ENCODE results near the gene ACAP1. TPM values are rescaled to one million over a fixed set of nuclear protein-coding genes. Genes with fewer than 3 reads are reported as not detected.
"Not testable (repeated sequence)": the region's sequence is repeated elsewhere in the genome, so short reads cannot be mapped to it uniquely, and the experiment has no call there.

The ACAP1 gene
- total RNA-seq, 1 experiment from 2014 or later: 58.6 TPM

DNA sequence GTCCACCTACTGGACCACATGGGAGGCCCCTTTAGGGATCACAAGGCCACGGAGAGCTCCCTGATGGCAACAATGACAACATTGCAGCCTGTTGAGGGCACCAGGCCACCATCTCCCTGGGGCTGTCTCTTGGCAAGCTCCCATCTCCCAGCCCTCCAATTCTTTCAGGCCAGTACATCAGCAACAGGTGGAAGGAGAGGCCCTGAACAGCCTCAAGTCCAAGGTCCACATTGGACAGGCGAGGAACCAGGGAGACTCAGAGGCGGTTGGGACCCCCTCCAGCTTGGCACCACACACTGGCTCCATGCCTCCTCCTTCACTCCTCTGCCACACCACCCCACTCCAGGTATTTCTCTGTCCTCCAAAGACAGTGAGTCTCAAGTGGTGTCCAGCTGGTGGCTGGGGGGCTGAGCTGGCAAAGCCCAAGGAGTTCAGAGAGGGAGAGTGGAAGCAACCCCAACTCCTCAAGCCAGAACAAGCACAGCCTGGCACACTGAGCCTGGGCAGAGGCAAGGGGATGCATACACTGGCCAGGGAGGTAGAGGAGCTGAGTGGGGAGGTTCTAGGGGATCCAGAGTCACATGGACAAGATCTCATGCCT lies 1.3 kb upstream of the ACAP1 start (continued):
- TF ChIP-seq, protein P1, sequence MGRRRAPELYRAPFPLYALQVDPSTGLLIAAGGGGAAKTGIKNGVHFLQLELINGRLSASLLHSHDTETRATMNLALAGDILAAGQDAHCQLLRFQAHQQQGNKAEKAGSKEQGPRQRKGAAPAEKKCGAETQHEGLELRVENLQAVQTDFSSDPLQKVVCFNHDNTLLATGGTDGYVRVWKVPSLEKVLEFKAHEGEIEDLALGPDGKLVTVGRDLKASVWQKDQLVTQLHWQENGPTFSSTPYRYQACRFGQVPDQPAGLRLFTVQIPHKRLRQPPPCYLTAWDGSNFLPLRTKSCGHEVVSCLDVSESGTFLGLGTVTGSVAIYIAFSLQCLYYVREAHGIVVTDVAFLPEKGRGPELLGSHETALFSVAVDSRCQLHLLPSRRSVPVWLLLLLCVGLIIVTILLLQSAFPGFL (CRISPR knock-in tag; IDR thresholded peaks at IDR 0.05; ENCODE audit: borderline replicate concordance): no peak
- TF ChIP-seq, protein P2, sequence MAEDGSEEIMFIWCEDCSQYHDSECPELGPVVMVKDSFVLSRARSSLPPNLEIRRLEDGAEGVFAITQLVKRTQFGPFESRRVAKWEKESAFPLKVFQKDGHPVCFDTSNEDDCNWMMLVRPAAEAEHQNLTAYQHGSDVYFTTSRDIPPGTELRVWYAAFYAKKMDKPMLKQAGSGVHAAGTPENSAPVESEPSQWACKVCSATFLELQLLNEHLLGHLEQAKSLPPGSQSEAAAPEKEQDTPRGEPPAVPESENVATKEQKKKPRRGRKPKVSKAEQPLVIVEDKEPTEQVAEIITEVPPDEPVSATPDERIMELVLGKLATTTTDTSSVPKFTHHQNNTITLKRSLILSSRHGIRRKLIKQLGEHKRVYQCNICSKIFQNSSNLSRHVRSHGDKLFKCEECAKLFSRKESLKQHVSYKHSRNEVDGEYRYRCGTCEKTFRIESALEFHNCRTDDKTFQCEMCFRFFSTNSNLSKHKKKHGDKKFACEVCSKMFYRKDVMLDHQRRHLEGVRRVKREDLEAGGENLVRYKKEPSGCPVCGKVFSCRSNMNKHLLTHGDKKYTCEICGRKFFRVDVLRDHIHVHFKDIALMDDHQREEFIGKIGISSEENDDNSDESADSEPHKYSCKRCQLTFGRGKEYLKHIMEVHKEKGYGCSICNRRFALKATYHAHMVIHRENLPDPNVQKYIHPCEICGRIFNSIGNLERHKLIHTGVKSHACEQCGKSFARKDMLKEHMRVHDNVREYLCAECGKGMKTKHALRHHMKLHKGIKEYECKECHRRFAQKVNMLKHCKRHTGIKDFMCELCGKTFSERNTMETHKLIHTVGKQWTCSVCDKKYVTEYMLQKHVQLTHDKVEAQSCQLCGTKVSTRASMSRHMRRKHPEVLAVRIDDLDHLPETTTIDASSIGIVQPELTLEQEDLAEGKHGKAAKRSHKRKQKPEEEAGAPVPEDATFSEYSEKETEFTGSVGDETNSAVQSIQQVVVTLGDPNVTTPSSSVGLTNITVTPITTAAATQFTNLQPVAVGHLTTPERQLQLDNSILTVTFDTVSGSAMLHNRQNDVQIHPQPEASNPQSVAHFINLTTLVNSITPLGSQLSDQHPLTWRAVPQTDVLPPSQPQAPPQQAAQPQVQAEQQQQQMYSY (CRISPR knock-in tag; IDR thresholded peaks at IDR 0.05): no peak
- TF ChIP-seq GTF2I (CRISPR knock-in tag; conservative IDR thresholded peaks at IDR 0.05): no peak
- TF ChIP-seq, protein P3, sequence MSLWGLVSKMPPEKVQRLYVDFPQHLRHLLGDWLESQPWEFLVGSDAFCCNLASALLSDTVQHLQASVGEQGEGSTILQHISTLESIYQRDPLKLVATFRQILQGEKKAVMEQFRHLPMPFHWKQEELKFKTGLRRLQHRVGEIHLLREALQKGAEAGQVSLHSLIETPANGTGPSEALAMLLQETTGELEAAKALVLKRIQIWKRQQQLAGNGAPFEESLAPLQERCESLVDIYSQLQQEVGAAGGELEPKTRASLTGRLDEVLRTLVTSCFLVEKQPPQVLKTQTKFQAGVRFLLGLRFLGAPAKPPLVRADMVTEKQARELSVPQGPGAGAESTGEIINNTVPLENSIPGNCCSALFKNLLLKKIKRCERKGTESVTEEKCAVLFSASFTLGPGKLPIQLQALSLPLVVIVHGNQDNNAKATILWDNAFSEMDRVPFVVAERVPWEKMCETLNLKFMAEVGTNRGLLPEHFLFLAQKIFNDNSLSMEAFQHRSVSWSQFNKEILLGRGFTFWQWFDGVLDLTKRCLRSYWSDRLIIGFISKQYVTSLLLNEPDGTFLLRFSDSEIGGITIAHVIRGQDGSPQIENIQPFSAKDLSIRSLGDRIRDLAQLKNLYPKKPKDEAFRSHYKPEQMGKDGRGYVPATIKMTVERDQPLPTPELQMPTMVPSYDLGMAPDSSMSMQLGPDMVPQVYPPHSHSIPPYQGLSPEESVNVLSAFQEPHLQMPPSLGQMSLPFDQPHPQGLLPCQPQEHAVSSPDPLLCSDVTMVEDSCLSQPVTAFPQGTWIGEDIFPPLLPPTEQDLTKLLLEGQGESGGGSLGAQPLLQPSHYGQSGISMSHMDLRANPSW (CRISPR knock-in tag; conservative IDR thresholded peaks at IDR 0.05; ENCODE audit: low read depth): no peak

DNA sequence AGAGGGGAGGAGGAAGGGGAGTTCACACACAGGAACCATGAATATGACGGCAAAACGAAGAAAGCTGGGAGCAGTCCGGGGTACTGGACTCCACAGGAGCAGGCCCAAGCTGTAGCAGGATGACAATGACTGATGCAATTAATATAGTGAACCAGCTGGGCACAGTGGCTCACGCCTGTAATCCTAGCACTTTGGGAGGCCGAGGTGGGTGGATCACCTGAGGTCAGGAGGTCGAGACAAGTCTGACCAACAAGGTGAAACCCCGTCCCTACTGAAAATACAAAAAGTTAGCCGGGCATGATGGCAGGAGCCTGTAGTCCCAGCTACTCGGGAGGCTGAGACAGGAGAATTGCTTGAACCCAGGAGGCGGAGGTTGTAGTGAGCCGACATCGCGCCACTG lies 564 bp upstream of the ACAP1 start:
- POLR2A ChIA-PET: interaction anchor here (0.6 to 2.5 kb wide), 3 partner anchors 14 to 98 kb away, joined by 3 to 22 read pairs (median 3); no protein-coding TSS in a partner anchor
- Mint-ChIP-seq H3K4me3 (peak overlapping the region; percentile 63; the same call in 1 of the 2 replicates), H3K4me1 (peaks cover 35% of the 10 kb centered on the region), H3K27ac (peak overlapping the region; percentile 92)
- not testable (repeated sequence) for DNase-seq (ENCODE audit: low spot score); H3K27me3 Mint-ChIP-seq (ENCODE audit: low read depth); ATAC-seq; H3K9me3 Mint-ChIP-seq; H3K36me3 Mint-ChIP-seq
- CTCF ChIA-PET: interaction anchor here (0.6 to 2.8 kb wide), 14 partner anchors 12 to 321 kb away, joined by 3 to 20 read pairs (median 6); partner anchors contain the start of genes KCTD11, PLSCR3, SLC2A4 and TMEM102

DNA sequence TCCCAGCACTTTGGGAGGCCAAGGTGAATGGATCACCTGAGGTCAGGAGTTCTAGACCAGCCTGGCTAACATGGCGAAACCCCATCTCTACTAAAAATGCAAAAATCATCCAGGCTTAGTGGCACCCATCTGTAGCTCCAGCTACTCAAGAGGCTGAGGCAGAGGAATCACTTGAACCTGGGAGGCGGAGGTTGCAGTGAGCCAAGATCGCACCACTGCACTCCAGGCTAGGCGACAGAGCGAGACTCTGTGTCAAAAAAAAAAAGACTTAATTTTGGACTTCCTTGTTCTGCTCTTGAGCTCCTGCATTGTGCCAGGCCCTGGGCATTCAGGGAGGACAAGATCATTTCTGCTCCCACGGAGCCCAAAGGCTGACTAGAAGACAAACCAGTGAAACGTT lies 1.3 kb downstream of the ACAP1 start:
- CTCF ChIA-PET: interaction anchor here (1.0 to 2.8 kb wide), 15 partner anchors 8 to 320 kb away, joined by 3 to 20 read pairs (median 8); partner anchors contain the start of genes KCTD11, PLSCR3, SLC2A4 and TMEM102
- H3K9me3 Mint-ChIP-seq; ATAC-seq; H3K36me3 Mint-ChIP-seq; H3K27me3 Mint-ChIP-seq (ENCODE audit: low read depth); DNase-seq (ENCODE audit: low spot score): not testable (repeated sequence)
- H3K4me3 Mint-ChIP-seq: peak overlapping the region; percentile 60
- peak overlapping the region; percentile 98 for H3K27ac Mint-ChIP-seq
- H3K4me1 Mint-ChIP-seq: peaks cover 28% of the 10 kb centered on the region
- POLR2A ChIA-PET: interaction anchor here (1.1 to 2.5 kb wide), 5 partner anchors 12 to 302 kb away, joined by 3 to 22 read pairs (median 5); partner anchors contain the start of genes GPS2 and SLC16A13

DNA sequence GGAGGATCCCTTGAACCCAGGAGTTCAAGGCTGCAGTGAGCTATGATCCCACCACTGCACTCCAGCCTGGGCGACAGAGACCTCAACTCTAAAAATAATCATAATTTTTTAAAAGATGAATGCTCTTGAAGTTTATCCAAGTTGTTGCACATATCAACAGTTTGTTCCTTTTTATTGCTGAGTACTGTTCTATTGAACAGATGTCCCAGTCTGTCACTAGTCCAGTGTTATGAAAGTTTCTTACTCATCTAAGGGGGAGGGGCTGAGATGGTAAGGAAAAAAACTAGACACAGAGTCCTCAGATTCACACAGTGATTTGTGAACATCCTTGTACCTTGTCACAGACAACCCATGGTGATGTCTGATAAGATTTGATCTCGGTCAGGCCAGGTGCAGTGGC lies 3.9 kb downstream of the ACAP1 start:
- CTCF ChIA-PET: no interaction called here
- H3K4me1 Mint-ChIP-seq: peaks cover 26% of the 10 kb centered on the region
- peaks cover 6% of the 10 kb centered on the region; the same call in 1 of the 2 replicates for H3K36me3 Mint-ChIP-seq
- POLR2A ChIA-PET: no interaction called here
- no peak for ATAC-seq
- TF ChIP-seq, protein P4, sequence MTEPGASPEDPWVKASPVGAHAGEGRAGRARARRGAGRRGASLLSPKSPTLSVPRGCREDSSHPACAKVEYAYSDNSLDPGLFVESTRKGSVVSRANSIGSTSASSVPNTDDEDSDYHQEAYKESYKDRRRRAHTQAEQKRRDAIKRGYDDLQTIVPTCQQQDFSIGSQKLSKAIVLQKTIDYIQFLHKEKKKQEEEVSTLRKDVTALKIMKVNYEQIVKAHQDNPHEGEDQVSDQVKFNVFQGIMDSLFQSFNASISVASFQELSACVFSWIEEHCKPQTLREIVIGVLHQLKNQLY (CRISPR knock-in tag; IDR thresholded peaks at IDR 0.05): no peak
- TF ChIP-seq SP1 (CRISPR knock-in tag; conservative IDR thresholded peaks at IDR 0.05) (no peak), TCF7 (CRISPR knock-in tag; IDR thresholded peaks at IDR 0.05; ENCODE audit: low read depth) (no peak), SOX15 (CRISPR knock-in tag; IDR thresholded peaks at IDR 0.05) (no peak), FOXK1 (CRISPR knock-in tag; IDR thresholded peaks at IDR 0.05) (no peak)
- TF ChIP-seq, protein P5, sequence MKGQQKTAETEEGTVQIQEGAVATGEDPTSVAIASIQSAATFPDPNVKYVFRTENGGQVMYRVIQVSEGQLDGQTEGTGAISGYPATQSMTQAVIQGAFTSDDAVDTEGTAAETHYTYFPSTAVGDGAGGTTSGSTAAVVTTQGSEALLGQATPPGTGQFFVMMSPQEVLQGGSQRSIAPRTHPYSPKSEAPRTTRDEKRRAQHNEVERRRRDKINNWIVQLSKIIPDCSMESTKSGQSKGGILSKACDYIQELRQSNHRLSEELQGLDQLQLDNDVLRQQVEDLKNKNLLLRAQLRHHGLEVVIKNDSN (CRISPR knock-in tag; IDR thresholded peaks at IDR 0.05): no peak
- TF ChIP-seq, protein P6, sequence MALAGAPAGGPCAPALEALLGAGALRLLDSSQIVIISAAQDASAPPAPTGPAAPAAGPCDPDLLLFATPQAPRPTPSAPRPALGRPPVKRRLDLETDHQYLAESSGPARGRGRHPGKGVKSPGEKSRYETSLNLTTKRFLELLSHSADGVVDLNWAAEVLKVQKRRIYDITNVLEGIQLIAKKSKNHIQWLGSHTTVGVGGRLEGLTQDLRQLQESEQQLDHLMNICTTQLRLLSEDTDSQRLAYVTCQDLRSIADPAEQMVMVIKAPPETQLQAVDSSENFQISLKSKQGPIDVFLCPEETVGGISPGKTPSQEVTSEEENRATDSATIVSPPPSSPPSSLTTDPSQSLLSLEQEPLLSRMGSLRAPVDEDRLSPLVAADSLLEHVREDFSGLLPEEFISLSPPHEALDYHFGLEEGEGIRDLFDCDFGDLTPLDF (CRISPR knock-in tag; IDR thresholded peaks at IDR 0.05): no peak
- TF ChIP-seq, protein P7, sequence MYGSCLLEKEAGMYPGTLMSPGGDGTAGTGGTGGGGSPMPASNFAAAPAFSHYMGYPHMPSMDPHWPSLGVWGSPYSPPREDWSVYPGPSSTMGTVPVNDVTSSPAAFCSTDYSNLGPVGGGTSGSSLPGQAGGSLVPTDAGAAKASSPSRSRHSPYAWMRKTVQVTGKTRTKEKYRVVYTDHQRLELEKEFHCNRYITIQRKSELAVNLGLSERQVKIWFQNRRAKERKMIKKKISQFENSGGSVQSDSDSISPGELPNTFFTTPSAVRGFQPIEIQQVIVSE (CRISPR knock-in tag; IDR thresholded peaks at IDR 0.05; ENCODE audit: borderline replicate concordance): no peak
- no peak overlapping the region for H3K27ac Mint-ChIP-seq
- no peaks in the 10 kb centered on the region for H3K27me3 Mint-ChIP-seq (ENCODE audit: low read depth)
- no peak overlapping the region for H3K4me3 Mint-ChIP-seq
- no peak for DNase-seq (ENCODE audit: low spot score)
- no peaks in the 10 kb centered on the region for H3K9me3 Mint-ChIP-seq
